Breast epithelium (tissue), 4 donors: ENCODE measurements around the gene MCM3AP. TPM values are rescaled to one million over a fixed set of nuclear protein-coding genes. Genes with fewer than 3 reads are reported as not detected.
A peak's percentile ranks its signal among the peaks of the same experiment; 100 is the strongest.

Experiments
- DNase-seq, 2 donors: peaks; one replicate each; pipeline ENCODE4 v3.0.0-alpha.2; 2019; ENCODE audit warnings: low spot score in 2 of 2
- H3K27ac ChIP-seq, 2 donors: fragments of 200-600 bp; sonication (generic) in 1 of 2; one replicate each; pipeline ENCODE4 v1.5.1; 2016 to 2019; ENCODE audit warnings: mild to moderate bottlenecking in 1 of 2
- H3K27me3 ChIP-seq, 2 donors: fragments of 200-600 bp; sonication (generic) in 1 of 2; one replicate each; pipeline versions ENCODE4 v1.5.1 to v1.6.0; 2017 to 2019; ENCODE audit warnings: control low read depth in 1 of 2, mild to moderate bottlenecking in 1 of 2
- H3K36me3 ChIP-seq: fragments of 200-600 bp; one replicate; pipeline ENCODE4 v1.5.1; 2019
- H3K4me1 ChIP-seq, 2 donors: fragments of 200-600 bp; sonication (generic); one replicate each; pipeline ENCODE4 v1.5.1; 2016 to 2019; ENCODE audit warnings: control low read depth in 1 of 2
- H3K4me3 ChIP-seq, 3 donors: fragments of 200-600 bp; sonication (generic); 1 replicate in 2 of 3; 2 replicates in 1 of 3; pipeline ENCODE4 v1.5.1; 2016 to 2019; ENCODE audit warnings: mild to moderate bottlenecking in 3 of 3, moderate library complexity in 2 of 3
- H3K9me3 ChIP-seq, 2 donors: fragments of 200-600 bp; sonication (generic) in 1 of 2; one replicate each; pipeline ENCODE4 v1.5.1; 2016 to 2019; ENCODE audit warnings: control low read depth in 1 of 2
- CTCF ChIP-seq, 3 donors: fragments of 450-650 bp; IDR thresholded peaks; one replicate each; pipeline ENCODE4 v1.5.1; 2016 to 2017; ENCODE audit warnings: antibody characterized with exemption in 3 of 3, mild to moderate bottlenecking in 3 of 3, moderate library complexity in 3 of 3
- POLR2A ChIP-seq: fragments of 450-650 bp; IDR thresholded peaks from one replicate; pipeline ENCODE4 v1.6.1; 2016; ENCODE audit warnings: antibody characterized with exemption, mild to moderate bottlenecking, moderate library complexity
- POLR2AphosphoS5 ChIP-seq, 3 donors: sonication (generic); formaldehyde crosslinking; IDR thresholded peaks; one replicate each; pipeline ENCODE4 v1.6.1; 2017; ENCODE audit warnings: antibody characterized with exemption in 3 of 3
- intact Hi-C: fragments of 100-400 bp; cut with DNase I; formaldehyde crosslinking; loops from one replicate; pipeline ENCODE4 v1.15.1; 2023; ENCODE audit warnings: low total_unique reads
- total RNA-seq, 3 donors: library from RNA; depleted of rRNA; stranded (reverse); fragments of >200 nt; gene quantifications; one replicate each; pipeline ENCODE4 v1.1.0, GENCODE V29; 2016

Gene MCM3AP
- total RNA-seq, 3 donors from 2014 or later = 91.5 to 100.0 (median 99.2) TPM

- no peak overlapping the region for H3K4me3 ChIP-seq
- no peaks in the 10 kb centered on the region for H3K9me3 ChIP-seq
- peak in 1 of 2 donors; percentile 50 for DNase-seq
- H3K27me3 ChIP-seq = no peaks in the 10 kb centered on the region
- H3K36me3 ChIP-seq = no peaks in the 10 kb centered on the region
- intact Hi-C loops = no loop called here
- no peaks in the 10 kb centered on the region for H3K4me1 ChIP-seq
- TF ChIP-seq CTCF (IDR thresholded peaks at IDR 0.05) (no peak), POLR2AphosphoS5 (IDR thresholded peaks at IDR 0.05) (no peak), POLR2A (no peak)
- no peak overlapping the region for H3K27ac ChIP-seq
These were observed 66.4 kb downstream of the MCM3AP start for GRCh38 chr21:46218906-46219590.

- Histone ChIP-seq H3K27me3 (no peaks in the 10 kb centered on the region), H3K9me3 (no peaks in the 10 kb centered on the region), H3K4me1 (no peaks in the 10 kb centered on the region), H3K36me3 (no peaks in the 10 kb centered on the region), H3K4me3 (no peak overlapping the region), H3K27ac (no peak overlapping the region)
- TF ChIP-seq POLR2AphosphoS5 (IDR thresholded peaks at IDR 0.05) = no peak
- no peak for TF ChIP-seq POLR2A
- no peak for TF ChIP-seq CTCF (IDR thresholded peaks at IDR 0.05)
- intact Hi-C loops = no loop called here
- peak in 1 of 2 donors; percentile 43 for DNase-seq
These were observed 67.8 kb downstream of the MCM3AP start for GRCh38 chr21:46217511-46218196.

- Histone ChIP-seq H3K4me1 (no peaks in the 10 kb centered on the region), H3K4me3 (no peak overlapping the region), H3K27me3 (no peaks in the 10 kb centered on the region), H3K36me3 (no peaks in the 10 kb centered on the region), H3K9me3 (no peaks in the 10 kb centered on the region), H3K27ac (no peak overlapping the region)
- peak in 1 of 2 donors; percentile 30 for DNase-seq
- TF ChIP-seq CTCF (IDR thresholded peaks at IDR 0.05) (no peak), POLR2AphosphoS5 (IDR thresholded peaks at IDR 0.05) (no peak), POLR2A (no peak)
- intact Hi-C loops = no loop called here
These were observed 69.2 kb downstream of the MCM3AP start for GRCh38 chr21:46216132-46216747.

- TF ChIP-seq POLR2AphosphoS5 (IDR thresholded peaks at IDR 0.05) (no peak), CTCF (IDR thresholded peaks at IDR 0.05) (no peak), POLR2A (no peak)
- no peak overlapping the region for H3K27ac ChIP-seq
- no peaks in the 10 kb centered on the region for H3K36me3 ChIP-seq
- H3K4me3 ChIP-seq = no peak overlapping the region
- H3K27me3 ChIP-seq = no peaks in the 10 kb centered on the region
- no peaks in the 10 kb centered on the region for H3K9me3 ChIP-seq
- H3K4me1 ChIP-seq = no peaks in the 10 kb centered on the region
- intact Hi-C loops = no loop called here
- DNase-seq = peak in 1 of 2 donors; percentile 50
These were observed 69.8 kb downstream of the MCM3AP start for GRCh38 chr21:46215436-46216131.
